ENCODE measurements around the gene TLE4. TPM values are rescaled to one million over a fixed set of nuclear protein-coding genes. Genes with fewer than 3 reads are reported as not detected.

The TLE4 gene
- total and polyA plus RNA-seq, 4 donors: 33.4 to 57.9 (median 50.2) TPM

DNA sequence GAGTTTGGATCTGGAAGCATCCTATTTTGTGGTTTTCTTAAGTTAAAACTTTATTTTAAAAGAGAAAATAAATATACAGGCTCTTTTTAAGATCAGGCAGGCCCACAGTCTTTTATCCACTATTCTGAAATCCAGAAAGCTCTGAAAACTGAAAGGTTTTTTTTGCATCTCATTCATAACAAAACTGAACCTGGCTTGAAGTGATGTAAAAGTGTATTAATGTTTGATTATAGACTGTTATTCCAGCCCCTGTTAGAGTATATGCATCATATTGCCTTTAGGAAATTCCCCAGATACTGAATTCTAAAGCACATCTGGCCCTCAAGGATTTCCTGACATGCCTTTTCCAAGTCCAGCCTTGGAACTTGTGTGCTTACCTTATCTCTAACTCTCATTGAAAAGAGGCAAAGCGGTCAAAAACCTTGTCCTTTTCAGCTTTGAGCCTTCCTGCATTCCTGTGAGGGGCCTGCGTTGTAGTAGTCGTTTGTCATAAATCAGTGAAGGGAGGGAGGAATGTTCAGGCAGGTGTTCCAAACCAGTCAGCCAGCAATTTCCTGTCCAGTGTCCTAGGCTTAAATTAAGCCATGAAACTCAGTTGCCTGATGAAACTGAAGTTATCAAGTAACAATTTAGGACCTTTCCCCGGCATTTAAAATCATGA, 110.4 kb downstream of the TLE4 start:
- H3K27ac ChIP-seq (ENCODE audit: low read depth, low read length): no peak overlapping the region
- WGBS (ENCODE audit: insufficient coverage): 74% methylated on average over 3 of the region's 4 CpGs

DNA sequence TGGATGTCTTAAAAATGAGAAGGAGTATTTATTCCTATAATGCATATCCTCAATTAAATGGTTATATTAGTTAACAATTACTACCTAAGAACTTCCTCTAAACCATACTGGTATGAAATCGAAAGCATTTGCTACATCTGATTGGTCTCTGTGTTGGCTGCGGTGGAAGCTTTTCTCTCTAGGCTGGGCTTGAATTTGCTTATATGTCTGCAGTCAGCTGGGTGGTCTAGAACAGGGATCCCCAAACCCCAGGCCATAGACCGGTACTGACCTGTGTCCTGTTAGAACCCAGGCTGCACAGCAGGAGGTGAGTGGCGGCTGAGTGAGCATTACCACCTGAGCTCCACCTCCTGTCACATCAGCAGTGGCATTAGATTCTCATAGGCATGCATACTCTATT, 112.3 kb downstream of the TLE4 start:
- Histone ChIP-seq H3K36me3 (ENCODE audit: control insufficient read depth, insufficient read depth, low read length) (no peaks in the 10 kb centered on the region), H3K27ac (ENCODE audit: low read depth, low read length) (no peak overlapping the region), H3K4me1 (ENCODE audit: control insufficient read depth, insufficient read depth, low read length) (no peaks in the 10 kb centered on the region), H3K27me3 (ENCODE audit: control insufficient read depth, insufficient read depth, low read length) (no peaks in the 10 kb centered on the region), H3K4me3 (ENCODE audit: low read depth, low read length) (no peak overlapping the region), H3K9me3 (ENCODE audit: control insufficient read depth, insufficient read depth, low read length) (no peaks in the 10 kb centered on the region)
- no peak for DNase-seq (ENCODE audit: low read depth in 4 of 6, low spot score in 6 of 6)
- WGBS (ENCODE audit: insufficient coverage): 100% methylated on average over 3 of the region's 4 CpGs

More for the DNA sequence above, 110.4 kb downstream of the TLE4 start:
- Histone ChIP-seq H3K4me3 (ENCODE audit: low read depth, low read length) (no peak overlapping the region), H3K36me3 (ENCODE audit: control insufficient read depth, insufficient read depth, low read length) (no peaks in the 10 kb centered on the region), H3K9me3 (ENCODE audit: control insufficient read depth, insufficient read depth, low read length) (no peaks in the 10 kb centered on the region), H3K27me3 (ENCODE audit: control insufficient read depth, insufficient read depth, low read length) (no peaks in the 10 kb centered on the region), H3K4me1 (ENCODE audit: control insufficient read depth, insufficient read depth, low read length) (no peaks in the 10 kb centered on the region)
- DNase-seq (ENCODE audit: low read depth in 4 of 6, low spot score in 6 of 6): no peak

DNA sequence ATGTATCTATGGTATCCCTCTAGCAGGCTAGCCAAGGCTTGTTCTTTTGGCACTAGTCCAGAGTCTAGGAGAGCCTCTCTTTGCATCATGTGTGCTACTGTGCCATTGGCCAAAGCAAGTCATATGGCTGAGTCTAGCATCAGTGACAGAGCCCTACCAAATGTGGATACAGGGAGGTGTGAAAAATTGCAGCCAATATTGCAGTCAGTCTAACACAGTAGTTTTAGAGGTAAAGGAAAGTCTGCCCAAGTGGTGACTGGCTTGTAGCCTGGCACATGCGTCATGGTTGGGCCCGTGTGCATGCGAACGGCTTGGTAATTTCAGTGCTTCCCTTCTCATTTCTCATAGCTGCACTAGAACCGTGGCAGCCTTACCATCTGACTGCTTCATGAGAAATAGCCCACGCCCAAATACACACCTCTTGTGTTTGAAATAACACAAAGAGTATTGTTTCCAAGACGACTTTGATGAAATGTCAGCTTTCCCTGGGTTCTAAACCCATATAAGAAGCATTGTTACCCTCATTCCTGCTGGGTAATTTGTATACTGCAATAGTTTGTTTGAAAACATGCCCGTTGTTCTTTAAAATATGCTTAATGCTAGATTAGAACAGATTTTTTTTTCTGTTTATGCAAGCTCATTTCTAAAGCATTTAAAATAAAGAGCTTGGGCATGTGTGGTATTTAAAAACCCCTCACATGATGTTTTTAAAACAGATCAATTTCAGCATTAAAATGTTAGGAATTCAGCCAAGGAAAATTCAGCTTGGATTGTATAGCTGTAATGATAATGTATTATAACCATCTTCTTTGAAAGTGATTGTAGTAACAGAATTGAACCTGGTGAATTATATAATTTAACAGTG, 113.2 kb downstream of the TLE4 start:
- DNase-seq (ENCODE audit: low read depth in 4 of 6, low spot score in 6 of 6): peak in 1 of 6 donors; percentile 46
- no peaks in the 10 kb centered on the region for H3K4me1 ChIP-seq (ENCODE audit: control insufficient read depth, insufficient read depth, low read length)
- no peaks in the 10 kb centered on the region for H3K9me3 ChIP-seq (ENCODE audit: control insufficient read depth, insufficient read depth, low read length)
- WGBS (ENCODE audit: insufficient coverage): 88% methylated on average over 6 of the region's 8 CpGs
- no peaks in the 10 kb centered on the region for H3K36me3 ChIP-seq (ENCODE audit: control insufficient read depth, insufficient read depth, low read length)
- no peak overlapping the region for H3K27ac ChIP-seq (ENCODE audit: low read depth, low read length)
- H3K27me3 ChIP-seq (ENCODE audit: control insufficient read depth, insufficient read depth, low read length): no peaks in the 10 kb centered on the region
- no peak overlapping the region for H3K4me3 ChIP-seq (ENCODE audit: low read depth, low read length)

DNA sequence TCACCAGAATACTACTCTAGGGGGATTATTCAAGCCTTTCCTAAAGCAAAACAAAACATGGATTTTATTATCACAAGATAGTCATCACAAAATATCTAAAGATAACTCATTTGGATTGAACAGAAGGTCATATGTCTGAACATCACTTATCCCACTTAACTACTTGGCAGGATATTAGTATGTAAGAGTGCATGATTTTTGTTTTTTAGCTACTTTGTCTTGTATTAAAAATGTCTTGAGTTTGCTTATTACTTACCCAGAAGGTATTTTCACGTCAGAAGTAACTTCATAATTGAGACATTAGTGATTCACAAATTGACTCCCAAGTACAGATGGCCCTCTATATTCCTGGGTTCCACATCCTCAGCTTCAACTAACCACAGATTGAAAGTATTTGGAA, 113.8 kb downstream of the TLE4 start:
- Histone ChIP-seq H3K27me3 (ENCODE audit: control insufficient read depth, insufficient read depth, low read length) (no peaks in the 10 kb centered on the region), H3K36me3 (ENCODE audit: control insufficient read depth, insufficient read depth, low read length) (no peaks in the 10 kb centered on the region), H3K4me1 (ENCODE audit: control insufficient read depth, insufficient read depth, low read length) (no peaks in the 10 kb centered on the region), H3K9me3 (ENCODE audit: control insufficient read depth, insufficient read depth, low read length) (no peaks in the 10 kb centered on the region), H3K4me3 (ENCODE audit: low read depth, low read length) (no peak overlapping the region), H3K27ac (ENCODE audit: low read depth, low read length) (no peak overlapping the region)
- no peak for DNase-seq (ENCODE audit: low read depth in 4 of 6, low spot score in 6 of 6)
- no CpG with 5 or more reads among the region's 1 CpG for WGBS (ENCODE audit: insufficient coverage)

DNA sequence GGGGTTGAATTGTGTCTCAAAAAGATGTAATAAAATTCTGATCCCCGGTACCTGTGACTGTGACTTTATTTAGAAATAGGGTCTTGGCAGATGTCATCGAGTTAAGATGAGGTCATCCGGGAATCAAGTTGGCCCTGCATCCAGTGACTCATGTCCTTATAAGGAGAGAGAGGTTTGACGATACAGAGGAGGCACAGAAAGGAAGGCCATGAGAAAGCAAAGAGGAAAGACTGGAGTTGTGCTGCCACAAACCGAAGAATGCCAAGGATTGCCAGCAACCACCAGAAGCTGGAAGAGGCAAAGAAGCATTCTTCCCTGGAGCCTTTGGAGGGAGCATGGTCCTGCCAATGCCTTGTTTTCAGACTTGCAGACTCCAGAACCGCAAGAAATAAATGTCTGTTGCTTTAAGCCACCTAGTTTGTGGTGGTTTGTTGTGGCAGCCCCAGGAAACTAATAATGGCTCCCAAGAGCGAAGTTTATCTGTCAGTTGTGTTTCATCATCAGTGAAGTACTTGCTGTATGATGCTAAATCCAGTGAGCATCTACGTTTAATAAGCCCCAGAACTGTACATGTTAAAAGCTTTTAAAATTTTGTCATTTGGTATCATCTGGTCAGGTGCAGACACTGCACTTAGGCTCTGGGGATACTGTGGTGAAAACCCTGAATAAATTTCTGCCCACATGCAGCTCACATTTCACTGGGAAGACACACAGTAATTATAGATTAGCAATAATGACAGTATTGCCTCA, 114.8 kb downstream of the TLE4 start:
- no peaks in the 10 kb centered on the region for H3K27me3 ChIP-seq (ENCODE audit: control insufficient read depth, insufficient read depth, low read length)
- no peaks in the 10 kb centered on the region for H3K9me3 ChIP-seq (ENCODE audit: control insufficient read depth, insufficient read depth, low read length)
- no peak overlapping the region for H3K4me3 ChIP-seq (ENCODE audit: low read depth, low read length)
- H3K27ac ChIP-seq (ENCODE audit: low read depth, low read length): no peak overlapping the region
- H3K4me1 ChIP-seq (ENCODE audit: control insufficient read depth, insufficient read depth, low read length): no peaks in the 10 kb centered on the region
- H3K36me3 ChIP-seq (ENCODE audit: control insufficient read depth, insufficient read depth, low read length): no peaks in the 10 kb centered on the region
- 91% methylated on average over 8 of the region's 8 CpGs for WGBS (ENCODE audit: insufficient coverage)
- DNase-seq (ENCODE audit: low read depth in 4 of 6, low spot score in 6 of 6): no peak

DNA sequence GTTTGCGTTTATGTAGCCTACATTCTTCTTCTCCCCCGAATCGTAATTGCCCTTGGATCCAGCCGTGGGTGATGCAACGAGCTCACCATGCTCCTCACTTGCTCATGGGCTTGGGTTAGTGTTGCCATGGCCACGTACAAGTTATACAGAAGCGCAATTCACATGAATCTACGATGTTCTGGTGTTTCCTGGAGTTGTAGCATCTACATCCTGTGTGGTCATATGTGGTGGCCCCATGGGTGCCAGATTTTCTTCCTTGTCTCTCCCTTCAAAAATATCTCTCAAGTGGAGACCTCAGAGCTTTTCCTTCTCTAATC, 115.3 kb downstream of the TLE4 start:
- Histone ChIP-seq H3K27me3 (ENCODE audit: control insufficient read depth, insufficient read depth, low read length) (no peaks in the 10 kb centered on the region), H3K4me1 (ENCODE audit: control insufficient read depth, insufficient read depth, low read length) (no peaks in the 10 kb centered on the region), H3K4me3 (ENCODE audit: low read depth, low read length) (no peak overlapping the region), H3K36me3 (ENCODE audit: control insufficient read depth, insufficient read depth, low read length) (no peaks in the 10 kb centered on the region), H3K9me3 (ENCODE audit: control insufficient read depth, insufficient read depth, low read length) (no peaks in the 10 kb centered on the region), H3K27ac (ENCODE audit: low read depth, low read length) (no peak overlapping the region)
- DNase-seq (ENCODE audit: low read depth in 4 of 6, low spot score in 6 of 6): no peak
- WGBS (ENCODE audit: insufficient coverage): 100% methylated on average over 7 of the region's 8 CpGs

GRCh38 chr9:79688363-79688762, 116.6 kb downstream of the TLE4 start:
- no peaks in the 10 kb centered on the region for H3K27me3 ChIP-seq (ENCODE audit: control insufficient read depth, insufficient read depth, low read length)
- WGBS (ENCODE audit: insufficient coverage): no CpG with 5 or more reads among the region's 4 CpGs
- H3K4me1 ChIP-seq (ENCODE audit: control insufficient read depth, insufficient read depth, low read length): no peaks in the 10 kb centered on the region
- no peak for DNase-seq (ENCODE audit: low read depth in 4 of 6, low spot score in 6 of 6)
- H3K27ac ChIP-seq (ENCODE audit: low read depth, low read length): no peak overlapping the region
- no peak overlapping the region for H3K4me3 ChIP-seq (ENCODE audit: low read depth, low read length)
- no peaks in the 10 kb centered on the region for H3K9me3 ChIP-seq (ENCODE audit: control insufficient read depth, insufficient read depth, low read length)
- no peaks in the 10 kb centered on the region for H3K36me3 ChIP-seq (ENCODE audit: control insufficient read depth, insufficient read depth, low read length)

DNA sequence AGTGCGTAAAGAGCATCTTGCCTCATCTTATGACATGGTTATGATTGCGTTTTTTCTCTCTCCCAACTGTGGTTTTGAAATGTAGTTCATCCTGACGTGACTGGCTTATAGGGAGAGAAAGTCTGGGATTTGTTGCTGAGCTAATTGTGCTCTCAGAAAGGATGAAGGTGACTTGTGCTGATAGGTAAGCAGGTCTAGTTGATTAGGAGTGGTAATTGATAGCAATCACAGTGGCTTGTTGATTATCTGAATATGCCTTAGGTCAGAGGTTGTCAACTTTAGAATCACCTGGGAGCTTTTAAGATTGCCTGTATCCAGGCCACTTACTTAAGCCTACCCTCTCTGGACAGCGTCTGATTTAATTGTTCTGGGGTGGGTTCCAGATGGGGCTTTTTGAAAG, 117.8 kb downstream of the TLE4 start:
- Histone ChIP-seq H3K4me3 (ENCODE audit: low read depth, low read length) (no peak overlapping the region), H3K4me1 (ENCODE audit: control insufficient read depth, insufficient read depth, low read length) (peaks cover 3% of the 10 kb centered on the region), H3K27ac (ENCODE audit: low read depth, low read length) (no peak overlapping the region), H3K36me3 (ENCODE audit: control insufficient read depth, insufficient read depth, low read length) (no peaks in the 10 kb centered on the region), H3K27me3 (ENCODE audit: control insufficient read depth, insufficient read depth, low read length) (no peaks in the 10 kb centered on the region), H3K9me3 (ENCODE audit: control insufficient read depth, insufficient read depth, low read length) (no peaks in the 10 kb centered on the region)
- 86% methylated on average over 2 of the region's 4 CpGs for WGBS (ENCODE audit: insufficient coverage)
- DNase-seq (ENCODE audit: low read depth in 4 of 6, low spot score in 6 of 6): no peak

DNA sequence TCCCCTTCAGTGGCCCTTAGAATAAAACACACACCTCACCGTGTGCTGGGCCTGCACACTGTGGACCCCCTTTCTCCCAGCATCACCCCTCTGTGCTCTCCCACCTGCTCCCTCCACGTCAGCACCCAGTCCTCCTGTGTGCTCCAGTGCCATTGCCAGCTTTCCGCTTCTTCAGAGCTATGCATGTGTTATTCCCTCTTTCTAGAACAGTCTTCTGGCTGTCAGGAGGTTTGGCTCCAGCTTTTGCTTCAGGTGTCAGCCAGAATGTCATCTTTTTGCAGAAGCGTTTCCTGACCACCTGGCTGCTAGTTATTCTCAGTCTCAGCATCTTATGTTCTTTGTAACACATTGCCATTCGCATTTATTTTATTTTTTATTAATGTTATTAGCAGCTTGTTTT, 119.7 kb downstream of the TLE4 start:
- peaks cover 6% of the 10 kb centered on the region for H3K4me1 ChIP-seq (ENCODE audit: control insufficient read depth, insufficient read depth, low read length)
- H3K9me3 ChIP-seq (ENCODE audit: control insufficient read depth, insufficient read depth, low read length): no peaks in the 10 kb centered on the region
- no peaks in the 10 kb centered on the region for H3K36me3 ChIP-seq (ENCODE audit: control insufficient read depth, insufficient read depth, low read length)
- H3K27me3 ChIP-seq (ENCODE audit: control insufficient read depth, insufficient read depth, low read length): no peaks in the 10 kb centered on the region
- H3K4me3 ChIP-seq (ENCODE audit: low read depth, low read length): no peak overlapping the region
- WGBS (ENCODE audit: insufficient coverage): 88% methylated on average over 3 of the region's 5 CpGs
- DNase-seq (ENCODE audit: low read depth in 4 of 6, low spot score in 6 of 6): peak in 1 of 6 donors; percentile 44
- H3K27ac ChIP-seq (ENCODE audit: low read depth, low read length): no peak overlapping the region
